ENCODE data around the gene IQCC. TPM values are rescaled to one million over a fixed set of nuclear protein-coding genes. Genes with fewer than 3 reads are reported as not detected.

IQCC gene
- total and polyA plus RNA-seq, 4 experiments from 2014 or later, result 2.3 to 2.7 (median 2.7) TPM; not detected in 1

DNA sequence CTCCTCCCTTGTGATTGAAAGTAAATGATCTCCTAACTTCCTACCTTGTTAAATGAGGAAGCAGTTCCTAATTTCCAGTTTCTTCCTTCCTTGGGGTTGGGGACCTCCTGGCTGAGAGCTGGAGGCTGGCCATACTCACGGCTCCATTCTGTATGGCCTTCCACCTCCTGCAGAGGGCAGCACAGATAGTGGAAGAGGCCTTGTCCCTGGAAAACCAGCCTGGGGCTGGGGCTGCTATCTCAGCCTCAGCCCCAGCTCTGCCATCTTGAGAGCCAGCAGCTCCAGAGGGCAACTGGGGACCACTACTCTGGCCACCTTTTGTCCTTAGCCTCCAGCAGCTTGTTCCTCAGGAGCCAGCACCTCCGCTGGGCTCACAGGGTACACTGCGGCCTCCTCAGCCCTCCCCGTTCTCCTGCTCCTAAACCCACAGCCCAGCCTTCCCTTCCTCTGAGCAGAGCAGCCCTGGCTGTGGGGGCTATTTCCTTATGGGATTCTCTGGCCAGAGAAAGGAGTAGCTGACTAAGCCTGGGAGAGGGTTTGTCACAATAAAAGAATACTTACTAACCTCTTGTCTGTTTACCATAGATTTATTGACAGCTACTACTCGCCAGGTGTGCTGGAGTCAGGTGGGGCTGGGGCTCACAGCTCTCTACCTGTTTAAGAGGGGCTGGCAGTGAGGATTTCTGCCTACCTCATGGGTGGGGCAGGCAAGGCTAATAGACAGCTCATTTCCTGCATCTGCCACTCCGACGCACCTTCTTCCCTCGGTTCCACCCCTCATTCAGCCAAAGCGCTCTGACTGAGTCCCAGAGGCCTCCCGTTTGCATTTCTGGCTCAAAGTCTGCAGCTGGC is 10.4 kb downstream of the IQCC start:
- Histone ChIP-seq H3K4me1 (ENCODE audit: insufficient read depth, low read length) (peaks cover 17% of the 10 kb centered on the region), H3K9me3 (ENCODE audit: control insufficient read depth in 1 of 2, low read length in 2 of 2) (no peaks in the 10 kb centered on the region), H3K27me3 (ENCODE audit: insufficient read depth, low read length) (no peaks in the 10 kb centered on the region), H3K36me3 (ENCODE audit: insufficient read depth, low read length) (peaks cover 4% of the 10 kb centered on the region), H3K27ac (ENCODE audit: low read depth, low read length) (no peak overlapping the region), H3K4me3 (ENCODE audit: low read length in 2 of 2) (no peak overlapping the region)
- Mint-ChIP-seq H3K4me1 (peaks cover 13 to 37% (median 25%) of the 10 kb centered on the region in 4 donors), H3K9me3 (no peaks in the 10 kb centered on the region), H3K4me3 (peak overlapping the region in 3 of 8 donors; percentile 21 to 66 (median 58)), H3K27ac (peak overlapping the region; percentile 38 to 90 (median 72)), H3K27me3 (no peaks in the 10 kb centered on the region), H3K36me3 (peaks cover 4 to 25% of the 10 kb centered on the region in 2 donors)
- peak; percentile 45 to 65 (median 56) for DNase-seq
- ChIA-PET CTCF (ENCODE audit: partially characterized antibody) (interaction anchor here (0.6 to 5.8 kb wide), 60 partner anchors 8 to 204 kb away, joined by 3 to 87 read pairs (median 8); partner anchors contain the start of genes BSDC1, CCDC28B, FAM167B and HDAC1), POLR2A (ENCODE audit: partially characterized antibody) (interaction anchor here (0.5 to 4.1 kb wide), 25 partner anchors 10 to 178 kb away, joined by 3 to 29 read pairs (median 4); partner anchors contain the start of genes BSDC1, CCDC28B, HDAC1 and IQCC)
- intact Hi-C loops (cut with micrococcal nuclease), result loop anchor here (1.0 to 2.0 kb wide), 4 partner anchors 75 to 198 kb away; no protein-coding TSS in a partner anchor

GRCh38 chr1:32216566-32216965 is 11.1 kb downstream of the IQCC start:
- CTCF ChIA-PET (ENCODE audit: partially characterized antibody), result interaction anchor here (0.6 to 5.8 kb wide), 45 partner anchors 10 to 204 kb away, joined by 3 to 87 read pairs (median 10); partner anchors contain the start of genes BSDC1, CCDC28B, FAM167B and HDAC1
- Histone ChIP-seq H3K9me3 (ENCODE audit: control insufficient read depth in 1 of 2, low read length in 2 of 2) (no peaks in the 10 kb centered on the region), H3K27me3 (ENCODE audit: insufficient read depth, low read length) (no peaks in the 10 kb centered on the region), H3K27ac (ENCODE audit: low read depth, low read length) (no peak overlapping the region), H3K4me1 (ENCODE audit: insufficient read depth, low read length) (peaks cover 24% of the 10 kb centered on the region), H3K4me3 (ENCODE audit: low read length in 2 of 2) (no peak overlapping the region), H3K36me3 (ENCODE audit: insufficient read depth, low read length) (peaks cover 4% of the 10 kb centered on the region)
- no peak for DNase-seq
- Mint-ChIP-seq H3K4me3 (peak overlapping the region in 3 of 8 donors; percentile 29 to 66 (median 45)), H3K27ac (peak overlapping the region in 5 of 7 donors; percentile 61 to 90 (median 72)), H3K9me3 (no peaks in the 10 kb centered on the region), H3K27me3 (no peaks in the 10 kb centered on the region), H3K36me3 (peaks cover 4 to 26% of the 10 kb centered on the region in 2 donors), H3K4me1 (peaks cover 18 to 44% (median 30%) of the 10 kb centered on the region in 4 donors)
- intact Hi-C loops (cut with micrococcal nuclease), result no loop called here
- POLR2A ChIA-PET (ENCODE audit: partially characterized antibody), result interaction anchor here (0.5 to 4.1 kb wide), 16 partner anchors 11 to 156 kb away, joined by 3 to 29 read pairs (median 8); partner anchors contain the start of genes CCDC28B, HDAC1, IQCC and MARCKSL1

DNA sequence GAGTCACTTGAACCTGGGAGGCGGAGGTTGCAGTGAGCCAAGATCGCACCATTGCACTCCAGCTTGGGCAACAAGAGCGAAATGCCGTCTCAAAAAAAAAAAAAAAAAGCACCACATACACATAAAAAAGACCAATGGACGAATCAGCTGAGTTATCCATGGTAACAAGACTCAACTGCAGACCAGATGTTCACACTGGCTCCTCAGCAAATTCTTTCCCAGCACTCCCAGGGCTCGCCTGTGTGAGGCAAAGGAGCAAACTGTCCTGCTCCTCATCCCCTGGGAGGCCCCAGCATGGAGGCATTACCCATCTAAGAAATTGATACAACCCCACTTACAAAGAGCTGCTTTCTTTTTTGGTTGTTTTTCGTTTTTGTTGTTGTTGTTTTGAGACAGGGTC is 13.6 kb downstream of the IQCC start:
- H3K36me3 Mint-ChIP-seq, result peaks cover 7 to 44% of the 10 kb centered on the region in 2 donors
- POLR2A ChIA-PET (ENCODE audit: partially characterized antibody), result interaction anchor here (1.2 kb wide), 1 partner anchor 117 kb away, joined by 4 read pairs; the partner anchor contains the start of gene MARCKSL1

GRCh38 chr1:32220746-32221580 is 15.5 kb downstream of the IQCC start:
- CTCF ChIA-PET (ENCODE audit: partially characterized antibody), result interaction anchor here (0.5 to 2.6 kb wide), 3 partner anchors 11 to 152 kb away, joined by 3 to 7 read pairs (median 5); no protein-coding TSS in a partner anchor
- Histone ChIP-seq H3K27me3 (ENCODE audit: insufficient read depth, low read length) (no peaks in the 10 kb centered on the region), H3K27ac (ENCODE audit: low read depth, low read length) (peak overlapping the region; percentile 99), H3K36me3 (ENCODE audit: insufficient read depth, low read length) (peaks cover 14% of the 10 kb centered on the region), H3K4me1 (ENCODE audit: insufficient read depth, low read length) (peaks cover 37% of the 10 kb centered on the region), H3K9me3 (ENCODE audit: control insufficient read depth in 1 of 2, low read length in 2 of 2) (no peaks in the 10 kb centered on the region), H3K4me3 (ENCODE audit: low read length in 2 of 2) (peak overlapping the region in 1 of 2 donors; percentile 97)
- H3K4me1 Mint-ChIP-seq, result peaks cover 24 to 69% (median 44%) of the 10 kb centered on the region in 4 donors
- peaks cover 12 to 46% of the 10 kb centered on the region in 2 donors for H3K36me3 Mint-ChIP-seq
- no peak for DNase-seq
- peak overlapping the region; percentile 95 to 99 (median 97) for H3K4me3 Mint-ChIP-seq
- intact Hi-C loops (cut with micrococcal nuclease), result no loop called here
- no peaks in the 10 kb centered on the region for H3K27me3 Mint-ChIP-seq
- H3K9me3 Mint-ChIP-seq, result peaks cover 0 to 3% (median 0%) of the 10 kb centered on the region in 8 donors
- POLR2A ChIA-PET (ENCODE audit: partially characterized antibody), result interaction anchor here (0.7 to 4.1 kb wide), 10 partner anchors 11 to 120 kb away, joined by 3 to 24 read pairs (median 3); partner anchors contain the start of genes CCDC28B, HDAC1 and MARCKSL1
- peak overlapping the region; percentile 99 to 100 (median 99) for H3K27ac Mint-ChIP-seq

More for the DNA sequence above, 13.6 kb downstream of the IQCC start:
- Histone ChIP-seq H3K27ac (ENCODE audit: low read depth, low read length) (no peak overlapping the region), H3K27me3 (ENCODE audit: insufficient read depth, low read length) (no peaks in the 10 kb centered on the region), H3K4me1 (ENCODE audit: insufficient read depth, low read length) (peaks cover 40% of the 10 kb centered on the region), H3K4me3 (ENCODE audit: low read length in 2 of 2) (no peak overlapping the region), H3K36me3 (ENCODE audit: insufficient read depth, low read length) (peaks cover 9% of the 10 kb centered on the region), H3K9me3 (ENCODE audit: control insufficient read depth in 1 of 2, low read length in 2 of 2) (no peaks in the 10 kb centered on the region)
- intact Hi-C loops (cut with micrococcal nuclease), result no loop called here
- H3K9me3 Mint-ChIP-seq, result peaks cover 0 to 2% (median 0%) of the 10 kb centered on the region in 8 donors
- peak overlapping the region in 3 of 7 donors; percentile 13 to 53 (median 42) for H3K27ac Mint-ChIP-seq
- H3K27me3 Mint-ChIP-seq, result no peaks in the 10 kb centered on the region
- DNase-seq, result no peak
- CTCF ChIA-PET (ENCODE audit: partially characterized antibody), result interaction anchor here (0.7 to 2.6 kb wide), 7 partner anchors 21 to 154 kb away, joined by 3 to 7 read pairs (median 3); partner anchors contain the start of gene KPNA6
- peaks cover 20 to 69% (median 46%) of the 10 kb centered on the region in 4 donors for H3K4me1 Mint-ChIP-seq
- H3K4me3 Mint-ChIP-seq, result no peak overlapping the region

DNA sequence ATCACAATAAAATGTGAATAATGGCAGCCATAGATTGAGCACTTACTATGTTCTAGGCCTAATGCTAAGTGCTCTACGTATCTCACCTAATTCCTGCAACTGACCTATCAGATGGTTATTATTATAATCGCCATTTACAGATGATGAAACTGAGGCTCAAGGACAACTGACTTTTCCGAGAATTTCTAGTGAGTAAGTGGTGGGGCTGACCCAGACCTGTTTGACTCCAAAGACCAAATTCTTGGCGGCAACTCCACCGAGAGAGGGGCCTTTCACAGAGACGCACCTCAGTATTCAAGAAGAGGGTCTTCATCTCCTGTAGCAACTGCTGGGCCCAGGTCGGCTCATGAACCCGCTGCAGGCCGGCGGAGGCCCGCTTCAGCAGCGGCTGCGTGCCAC is 16.1 kb downstream of the IQCC start:
- no peaks in the 10 kb centered on the region for H3K27me3 ChIP-seq (ENCODE audit: insufficient read depth, low read length)
- ChIA-PET CTCF (ENCODE audit: partially characterized antibody) (no interaction called here), POLR2A (ENCODE audit: partially characterized antibody) (interaction anchor here (1.0 to 4.1 kb wide), 7 partner anchors 19 to 119 kb away, joined by 3 to 24 read pairs (median 4); partner anchors contain the start of genes HDAC1 and MARCKSL1)
- Mint-ChIP-seq H3K4me1 (peaks cover 23 to 62% (median 38%) of the 10 kb centered on the region in 4 donors), H3K36me3 (peaks cover 12 to 46% of the 10 kb centered on the region in 2 donors), H3K27ac (peak overlapping the region; percentile 99 to 100 (median 99)), H3K4me3 (peak overlapping the region; percentile 95 to 99 (median 97)), H3K9me3 (peaks cover 0 to 3% (median 0%) of the 10 kb centered on the region in 8 donors), H3K27me3 (no peaks in the 10 kb centered on the region)
- intact Hi-C loops (cut with micrococcal nuclease), result no loop called here
- DNase-seq, result no peak
- H3K9me3 ChIP-seq (ENCODE audit: control insufficient read depth in 1 of 2, low read length in 2 of 2), result no peaks in the 10 kb centered on the region
- peaks cover 18% of the 10 kb centered on the region for H3K36me3 ChIP-seq (ENCODE audit: insufficient read depth, low read length)
- peak overlapping the region; percentile 96 to 97 for H3K4me3 ChIP-seq (ENCODE audit: low read length in 2 of 2)
- peak overlapping the region; percentile 99 for H3K27ac ChIP-seq (ENCODE audit: low read depth, low read length)
- peaks cover 31% of the 10 kb centered on the region for H3K4me1 ChIP-seq (ENCODE audit: insufficient read depth, low read length)

All from CD4-positive, alpha-beta memory T cell (primary cell).